GM06990 (cell line): ENCODE measurements around the gene MYH7.
"Not testable (repeated sequence)": the region's sequence is repeated elsewhere in the genome, so short reads cannot be mapped to it uniquely, and the experiment has no call there.

Source experiments
- DNase-seq: peaks from one replicate; pipeline ENCODE4 v3.0.0-alpha.2; 2011; ENCODE audit not compliant: insufficient read length; ENCODE audit errors: extremely low read depth
- H3K27me3 ChIP-seq: replicated peaks from 2 replicates; pipeline ENCODE4 v1.6.0; 2011; ENCODE audit warnings: low read length; ENCODE audit not compliant: control insufficient read depth, insufficient read depth
- H3K36me3 ChIP-seq: 2 replicates; pipeline ENCODE4 v1.5.1; 2011; ENCODE audit warnings: low read length; ENCODE audit not compliant: control insufficient read depth, insufficient read depth
- H3K4me3 ChIP-seq: replicated peaks from 2 replicates; pipeline ENCODE4 v1.5.1; 2011; ENCODE audit warnings: low read depth, mild to moderate bottlenecking, control low read depth, low read length
- TF ChIP-seq, protein P1 (sequence below): IDR thresholded peaks from 2 replicates; pipeline ENCODE4 v1.5.1; 2011; ENCODE audit warnings: low read length, control low read depth, mild to moderate bottlenecking, inconsistent platforms; ENCODE audit not compliant: insufficient read depth, poor library complexity, severe bottlenecking

Gene MYH7

DNA sequence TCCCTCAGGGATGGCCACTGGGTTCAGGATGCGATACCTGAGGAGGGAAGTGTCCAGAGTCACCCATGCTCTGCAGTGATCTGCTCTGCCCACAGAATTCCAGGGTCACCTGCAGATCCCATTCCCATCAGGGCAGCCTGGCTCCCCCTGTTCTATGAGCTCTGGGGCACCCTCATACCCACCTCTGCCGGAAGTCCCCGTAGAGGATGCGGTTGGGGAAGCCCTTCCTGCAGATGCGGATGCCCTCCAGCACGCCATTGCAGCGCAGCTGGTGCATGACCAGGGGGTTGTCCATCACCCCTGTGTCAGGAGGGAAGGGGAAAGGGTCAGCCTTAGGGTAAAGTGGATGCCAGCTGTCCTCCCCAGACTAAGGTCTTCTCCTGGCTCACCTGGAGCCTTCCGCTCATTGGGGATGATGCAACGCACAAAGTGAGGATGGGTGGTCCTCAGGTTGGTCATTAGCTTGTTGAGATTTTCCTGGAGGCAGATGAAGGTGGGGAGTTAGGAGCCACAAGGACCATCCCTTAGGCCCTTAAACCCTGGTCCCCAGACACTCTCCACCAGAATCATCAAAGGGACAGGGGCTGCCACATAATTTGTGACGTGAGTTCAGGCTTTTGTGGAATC lies 38.6 kb downstream of the MYH7 start:
- peaks cover under 1% of the 10 kb centered on the region; the same call in 1 of the 2 replicates for H3K27me3 ChIP-seq
- DNase-seq: no peak

DNA sequence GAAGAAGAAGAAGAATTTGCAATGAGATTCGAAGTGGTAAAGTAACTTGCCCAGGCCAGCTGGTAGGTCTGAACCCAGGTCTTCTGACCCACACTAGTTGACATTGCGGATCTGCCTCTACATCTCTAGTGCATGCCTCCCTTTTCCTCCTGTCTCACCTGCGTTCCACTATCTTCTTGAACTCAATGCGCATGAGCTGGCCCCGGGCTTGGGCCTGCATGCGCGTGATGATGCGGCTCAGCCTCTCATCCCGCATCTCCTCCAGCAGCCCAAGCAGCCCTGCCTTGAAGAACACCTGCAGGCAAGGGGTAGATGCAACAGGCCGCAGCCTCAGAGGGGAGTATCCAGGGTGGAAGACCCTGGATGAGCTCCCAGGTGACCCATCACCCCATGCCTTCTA lies 39.3 kb downstream of the MYH7 start:
- TF ChIP-seq, protein P1, sequence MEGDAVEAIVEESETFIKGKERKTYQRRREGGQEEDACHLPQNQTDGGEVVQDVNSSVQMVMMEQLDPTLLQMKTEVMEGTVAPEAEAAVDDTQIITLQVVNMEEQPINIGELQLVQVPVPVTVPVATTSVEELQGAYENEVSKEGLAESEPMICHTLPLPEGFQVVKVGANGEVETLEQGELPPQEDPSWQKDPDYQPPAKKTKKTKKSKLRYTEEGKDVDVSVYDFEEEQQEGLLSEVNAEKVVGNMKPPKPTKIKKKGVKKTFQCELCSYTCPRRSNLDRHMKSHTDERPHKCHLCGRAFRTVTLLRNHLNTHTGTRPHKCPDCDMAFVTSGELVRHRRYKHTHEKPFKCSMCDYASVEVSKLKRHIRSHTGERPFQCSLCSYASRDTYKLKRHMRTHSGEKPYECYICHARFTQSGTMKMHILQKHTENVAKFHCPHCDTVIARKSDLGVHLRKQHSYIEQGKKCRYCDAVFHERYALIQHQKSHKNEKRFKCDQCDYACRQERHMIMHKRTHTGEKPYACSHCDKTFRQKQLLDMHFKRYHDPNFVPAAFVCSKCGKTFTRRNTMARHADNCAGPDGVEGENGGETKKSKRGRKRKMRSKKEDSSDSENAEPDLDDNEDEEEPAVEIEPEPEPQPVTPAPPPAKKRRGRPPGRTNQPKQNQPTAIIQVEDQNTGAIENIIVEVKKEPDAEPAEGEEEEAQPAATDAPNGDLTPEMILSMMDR: no peak
- no peak overlapping the region for H3K4me3 ChIP-seq
- H3K27me3 ChIP-seq: no peaks in the 10 kb centered on the region
- no peak for DNase-seq
- no peaks in the 10 kb centered on the region for H3K36me3 ChIP-seq

More for the DNA sequence above, 38.6 kb downstream of the MYH7 start:
- no peaks in the 10 kb centered on the region for H3K36me3 ChIP-seq
- H3K4me3 ChIP-seq: no peak overlapping the region
- TF ChIP-seq, protein P1: no peak

DNA sequence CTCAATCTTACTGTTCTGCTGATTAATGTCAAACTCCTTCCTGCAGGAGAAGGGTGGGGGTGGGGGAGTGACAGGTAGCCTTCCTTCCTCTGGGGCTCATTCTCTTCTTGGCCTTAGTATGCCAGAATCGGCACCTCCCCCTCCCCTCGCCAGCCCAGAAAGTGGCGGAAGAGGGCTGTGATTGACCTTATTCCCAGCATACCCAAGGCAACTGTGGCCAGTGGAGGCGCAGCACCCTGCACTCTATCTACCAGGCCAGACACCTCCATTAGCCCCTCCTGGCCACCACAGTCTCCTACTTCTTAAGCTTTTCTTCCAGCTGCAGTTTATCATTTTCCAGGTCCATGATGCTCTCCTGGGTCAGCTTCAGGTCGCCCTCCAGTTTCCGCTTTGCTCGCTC lies 42.8 kb downstream of the MYH7 start:
- Histone ChIP-seq H3K4me3 (no peak overlapping the region), H3K36me3 (no peaks in the 10 kb centered on the region), H3K27me3 (no peaks in the 10 kb centered on the region)
- TF ChIP-seq, protein P1: no peak
- no peak for DNase-seq

DNA sequence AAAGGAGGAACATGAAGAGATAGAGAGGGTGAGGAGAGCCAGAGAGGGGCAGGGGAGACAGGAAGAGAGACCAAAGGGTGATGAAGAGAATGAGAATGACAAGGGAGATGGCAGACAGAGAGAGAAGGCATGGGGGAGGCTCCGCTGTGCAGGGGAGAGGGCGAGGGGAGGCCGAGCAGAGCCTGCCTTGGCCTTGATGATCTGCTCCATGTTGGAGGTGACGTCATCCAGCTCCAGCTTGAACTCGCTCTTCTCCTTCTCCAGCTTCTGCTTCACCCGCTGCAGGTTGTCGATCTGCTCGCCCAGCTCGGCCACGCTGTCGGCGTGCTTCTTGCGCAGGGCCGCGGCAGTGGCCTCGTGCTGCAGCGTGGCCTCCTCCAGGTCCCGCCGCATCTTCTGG lies 45.6 kb downstream of the MYH7 start:
- not testable (repeated sequence) for H3K27me3 ChIP-seq, DNase-seq, H3K4me3 ChIP-seq, H3K36me3 ChIP-seq

DNA sequence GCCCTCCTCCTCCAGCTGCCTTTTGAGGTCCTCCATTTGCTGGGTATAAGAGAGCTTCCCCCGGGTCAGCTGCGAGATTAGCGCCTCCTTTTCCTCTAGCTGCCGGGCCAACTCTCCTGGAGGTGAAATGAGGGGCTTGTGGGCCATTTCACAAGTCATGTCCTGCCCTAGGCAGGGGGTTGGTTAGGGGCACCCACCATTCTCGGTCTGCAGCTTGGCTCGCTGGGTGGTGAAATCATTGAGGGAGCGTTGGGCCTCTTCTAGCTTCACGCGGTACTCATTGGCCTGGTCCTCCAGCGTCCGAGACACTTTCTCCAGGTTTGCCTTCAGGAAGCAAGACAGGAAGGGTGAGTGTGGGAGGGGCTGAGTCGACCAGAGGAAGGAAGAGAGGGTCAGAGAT lies 46.1 kb downstream of the MYH7 start:
- TF ChIP-seq, protein P1: no peak
- Histone ChIP-seq H3K4me3 (no peak overlapping the region), H3K27me3 (no peaks in the 10 kb centered on the region; the same call in 1 of the 2 replicates), H3K36me3 (no peaks in the 10 kb centered on the region)
- DNase-seq: no peak

DNA sequence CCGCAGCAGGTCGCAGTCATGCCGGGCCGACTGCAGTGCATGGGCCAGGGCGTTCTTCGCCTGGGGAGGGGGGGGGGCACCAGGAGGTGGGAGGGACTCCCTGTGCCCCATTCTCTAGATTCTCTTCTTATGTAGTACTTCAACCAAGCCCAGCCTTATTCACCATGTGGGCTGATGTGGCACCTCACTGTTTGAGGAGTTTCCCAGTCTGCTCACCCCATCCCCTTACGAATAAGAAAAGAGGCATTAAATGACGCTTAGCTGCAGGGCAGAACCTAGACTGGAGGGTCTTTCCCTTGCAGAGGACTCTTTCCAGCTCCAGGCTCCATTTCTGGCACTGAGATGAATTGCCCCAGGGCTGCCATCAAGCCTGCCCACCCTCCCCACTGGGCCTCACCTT lies 46.5 kb downstream of the MYH7 start:
- no peak for DNase-seq
- no peaks in the 10 kb centered on the region for H3K36me3 ChIP-seq
- H3K4me3 ChIP-seq: no peak overlapping the region
- TF ChIP-seq, protein P1: no peak
- H3K27me3 ChIP-seq: no peaks in the 10 kb centered on the region; the same call in 1 of the 2 replicates
